Large intestine (tissue), 3 donors: ENCODE results near the gene EIPR1. TPM values are rescaled to one million over a fixed set of nuclear protein-coding genes. Genes with fewer than 3 reads are reported as not detected.

Experiments used
- DNase-seq, 2 donors: peaks; one replicate each; pipeline versions ENCODE4 v3.0.0 to v3.0.0-alpha.2; 2013
- H3K27ac ChIP-seq: one replicate; pipeline ENCODE4 v1.5.1; 2013; ENCODE audit warnings: low read length
- H3K27me3 ChIP-seq: 2 replicates; pipeline ENCODE4 v1.6.1; 2013; ENCODE audit warnings: low read length; ENCODE audit not compliant: control insufficient read depth, insufficient read depth
- H3K36me3 ChIP-seq: 2 replicates; pipeline ENCODE4 v1.6.1; 2013; ENCODE audit warnings: low read length; ENCODE audit not compliant: control insufficient read depth, insufficient read depth
- H3K4me1 ChIP-seq: one replicate; pipeline ENCODE4 v1.6.1; 2013; ENCODE audit warnings: low read length; ENCODE audit not compliant: control insufficient read depth, insufficient read depth
- H3K4me3 ChIP-seq: one replicate; pipeline ENCODE4 v1.5.1; 2013; ENCODE audit warnings: low read length
- H3K9me3 ChIP-seq: one replicate; pipeline ENCODE4 v1.6.1; 2013; ENCODE audit warnings: mild to moderate bottlenecking, low read depth, low read length, moderate library complexity; ENCODE audit not compliant: control insufficient read depth
- WGBS: methylation state at CpG from one replicate; pipeline ENCODE4 v1.1.5; 2013; ENCODE audit warnings: low lambda C conversion rate; ENCODE audit not compliant: insufficient coverage; 5-methylcytosine and 5-hydroxymethylcytosine counted together
- polyA plus RNA-seq: library from polyadenylated mRNA; unstranded; fragments of 120-200 nt; gene quantifications from one replicate; pipeline ENCODE4 v1.2.1, GENCODE V29; 2013

Gene EIPR1
- polyA plus RNA-seq, 1 donor: 22.5 TPM

- Histone ChIP-seq H3K4me1 (peaks cover 4% of the 10 kb centered on the region), H3K27me3 (no peaks in the 10 kb centered on the region), H3K4me3 (no peak overlapping the region), H3K9me3 (peaks cover 12% of the 10 kb centered on the region), H3K36me3 (peaks cover 4% of the 10 kb centered on the region), H3K27ac (no peak overlapping the region)
- DNase-seq: no peak
- no CpG with 5 or more reads among the region's 2 CpGs for WGBS
These were observed 128.1 kb downstream of the EIPR1 start for GRCh38 chr2:3249476-3249962.

GRCh38 chr2:3248754-3249475 lies 128.7 kb downstream of the EIPR1 start:
- DNase-seq: no peak
- WGBS: 89% methylated on average over 3 of the region's 4 CpGs
- Histone ChIP-seq H3K27ac (no peak overlapping the region), H3K36me3 (peaks cover 4% of the 10 kb centered on the region), H3K4me1 (peaks cover 4% of the 10 kb centered on the region), H3K4me3 (no peak overlapping the region), H3K27me3 (no peaks in the 10 kb centered on the region), H3K9me3 (peaks cover 12% of the 10 kb centered on the region)

- peak in 1 of 2 donors; percentile 68 for DNase-seq
- no peak overlapping the region for H3K27ac ChIP-seq
- peaks cover 4% of the 10 kb centered on the region for H3K36me3 ChIP-seq
- H3K27me3 ChIP-seq: no peaks in the 10 kb centered on the region
- WGBS: 40% methylated on average over 2 of the region's 13 CpGs
- no peak overlapping the region for H3K4me3 ChIP-seq
- no peaks in the 10 kb centered on the region for H3K4me1 ChIP-seq
- peaks cover 12% of the 10 kb centered on the region for H3K9me3 ChIP-seq
These were observed 130.5 kb downstream of the EIPR1 start for GRCh38 chr2:3246928-3247714.

- Histone ChIP-seq H3K4me3 (no peak overlapping the region), H3K9me3 (peaks cover 12% of the 10 kb centered on the region), H3K36me3 (peaks cover 2% of the 10 kb centered on the region), H3K27me3 (no peaks in the 10 kb centered on the region), H3K27ac (no peak overlapping the region), H3K4me1 (no peaks in the 10 kb centered on the region)
- no peak for DNase-seq
- no CpG with 5 or more reads among the region's 6 CpGs for WGBS
These were observed 131.2 kb downstream of the EIPR1 start for GRCh38 chr2:3246406-3246805.

- H3K36me3 ChIP-seq: no peaks in the 10 kb centered on the region
- DNase-seq: no peak
- H3K27ac ChIP-seq: no peak overlapping the region
- no peaks in the 10 kb centered on the region for H3K4me1 ChIP-seq
- no peaks in the 10 kb centered on the region for H3K27me3 ChIP-seq
- WGBS: no CpG with 5 or more reads among the region's 7 CpGs
- peaks cover 2% of the 10 kb centered on the region for H3K9me3 ChIP-seq
- H3K4me3 ChIP-seq: no peak overlapping the region
These were observed 133.1 kb downstream of the EIPR1 start for GRCh38 chr2:3244486-3244885.

- Histone ChIP-seq H3K36me3 (no peaks in the 10 kb centered on the region), H3K27ac (no peak overlapping the region), H3K9me3 (no peaks in the 10 kb centered on the region), H3K4me1 (no peaks in the 10 kb centered on the region), H3K4me3 (no peak overlapping the region), H3K27me3 (no peaks in the 10 kb centered on the region)
- DNase-seq: no peak
- no CpG with 5 or more reads among the region's 6 CpGs for WGBS
These were observed 133.8 kb downstream of the EIPR1 start for GRCh38 chr2:3243804-3244203.

- Histone ChIP-seq H3K9me3 (no peaks in the 10 kb centered on the region), H3K36me3 (no peaks in the 10 kb centered on the region), H3K27me3 (no peaks in the 10 kb centered on the region), H3K4me1 (no peaks in the 10 kb centered on the region), H3K27ac (no peak overlapping the region), H3K4me3 (no peak overlapping the region)
- WGBS: 83% methylated on average over 1 of the region's 9 CpGs
- no peak for DNase-seq
These were observed 134.8 kb downstream of the EIPR1 start for GRCh38 chr2:3242747-3243369.

- DNase-seq: no peak
- H3K4me1 ChIP-seq: no peaks in the 10 kb centered on the region
- no peak overlapping the region for H3K4me3 ChIP-seq
- H3K27me3 ChIP-seq: no peaks in the 10 kb centered on the region
- no peaks in the 10 kb centered on the region for H3K36me3 ChIP-seq
- H3K27ac ChIP-seq: no peak overlapping the region
- WGBS: no CpG with 5 or more reads among the region's 25 CpGs
- H3K9me3 ChIP-seq: no peaks in the 10 kb centered on the region
These were observed 135.5 kb downstream of the EIPR1 start for GRCh38 chr2:3241971-3242746.

- Histone ChIP-seq H3K27ac (no peak overlapping the region), H3K4me1 (no peaks in the 10 kb centered on the region), H3K4me3 (no peak overlapping the region), H3K27me3 (no peaks in the 10 kb centered on the region), H3K36me3 (no peaks in the 10 kb centered on the region), H3K9me3 (peaks cover 4% of the 10 kb centered on the region)
- DNase-seq: no peak
- WGBS: 17% methylated on average over 1 of the region's 21 CpGs
These were observed 138.4 kb downstream of the EIPR1 start for GRCh38 chr2:3238951-3239841.
